Gastrocnemius medialis (tissue), 4 donors: Measurements from ENCODE around the gene MAG. TPM values are rescaled to one million over a fixed set of nuclear protein-coding genes. Genes with fewer than 3 reads are reported as not detected.

Source experiments
- ATAC-seq, 2 donors: fragments of 150-250 bp; one replicate each; pipeline ENCODE4 v1.9.1; 2016
- DNase-seq, 2 donors: peaks; one replicate each; pipeline ENCODE4 v3.0.0-alpha.2; 2019
- H3K27ac ChIP-seq, 4 donors: fragments of 200-600 bp; sonication (generic); 1 replicate in 1 of 4; 2 replicates in 3 of 4; pipeline ENCODE4 v1.5.1; 2016 to 2018; ENCODE audit warnings: mild to moderate bottlenecking in 2 of 4, moderate library complexity in 1 of 4
- H3K27me3 ChIP-seq, 3 donors: fragments of 200-600 bp; sonication (generic) in 2 of 3; 1 replicate in 1 of 3; 2 replicates in 2 of 3; pipeline versions ENCODE4 v1.5.1 to v1.6.0; 2016 to 2019; ENCODE audit warnings: mild to moderate bottlenecking in 1 of 3, moderate library complexity in 1 of 3
- H3K36me3 ChIP-seq, 2 donors: fragments of 200-600 bp; sonication (generic) in 1 of 2; one replicate each; pipeline ENCODE4 v1.5.1; 2017 to 2018
- H3K4me1 ChIP-seq, 2 donors: fragments of 200-600 bp; sonication (generic) in 1 of 2; one replicate each; pipeline ENCODE4 v1.5.1; 2016 to 2017; ENCODE audit warnings: mild to moderate bottlenecking in 2 of 2
- H3K4me3 ChIP-seq, 4 donors: fragments of 200-600 bp; sonication (generic) in 3 of 4; 1 replicate in 1 of 4; 2 replicates in 3 of 4; pipeline ENCODE4 v1.5.1; 2016 to 2019; ENCODE audit warnings: mild to moderate bottlenecking in 2 of 4
- H3K9me3 ChIP-seq, 3 donors: fragments of 200-600 bp; sonication (generic) in 2 of 3; 1 replicate in 1 of 3; 2 replicates in 2 of 3; pipeline ENCODE4 v1.5.1; 2016 to 2019
- CTCF ChIP-seq, 5 experiments: fragments of 450-650 bp in 3 of 5; fragments of 200-600 bp in 2 of 5; sonication (generic) in 2 of 5; IDR thresholded peaks in 4 of 5; conservative IDR thresholded peaks in 1 of 5; 1 replicate in 4 of 5; 2 replicates in 1 of 5; pipeline ENCODE4 v1.5.1; 2016 to 2019; ENCODE audit warnings: antibody characterized with exemption in 5 of 5, mild to moderate bottlenecking in 3 of 5, moderate library complexity in 3 of 5
- POLR2A ChIP-seq, 2 donors: fragments of 450-650 bp; IDR thresholded peaks; one replicate each; pipeline ENCODE4 v1.6.1; 2017; ENCODE audit warnings: antibody characterized with exemption in 2 of 2, mild to moderate bottlenecking in 2 of 2, moderate library complexity in 2 of 2
- in situ Hi-C, 4 donors: fragments of 200-750 bp; cut with MboI; loops; one replicate each; pipeline versions ENCODE4 v1.15.0 to v1.8.0; 2017; ENCODE audit warnings: low sequenced_read_pairs in 4 of 4
- intact Hi-C: fragments of 100-400 bp; cut with DNase I; formaldehyde crosslinking; loops from one replicate; pipeline ENCODE4 v1.15.1; 2023; ENCODE audit warnings: low total_unique reads
- total RNA-seq, 4 donors: library from RNA; depleted of rRNA; stranded (reverse); fragments of >200 nt; gene quantifications; one replicate each; pipeline versions ENCODE4 v1.1.0 to v1.2.3, GENCODE V29; 2016

MAG gene
- total RNA-seq, 4 donors from 2014 or later: 0.24 to 1.5 TPM; not detected in 2

- Histone ChIP-seq H3K36me3 (no peaks in the 10 kb centered on the region), H3K9me3 (no peaks in the 10 kb centered on the region), H3K27ac (no peak overlapping the region), H3K4me1 (peaks cover 8 to 23% of the 10 kb centered on the region in 2 donors), H3K27me3 (peaks cover 0 to 4% (median 2%) of the 10 kb centered on the region in 3 donors), H3K4me3 (no peak overlapping the region)
- in situ Hi-C loops: loop anchor here in 1 of 4 donors (10.0 to 25.0 kb wide), 2 partner anchors 107 to 274 kb away; partner anchors contain the start of gene FXYD5
- intact Hi-C loops: no loop called here
- no peak for DNase-seq
- TF ChIP-seq CTCF (IDR thresholded peaks at IDR 0.05 in 4 of 5, conservative IDR thresholded peaks at IDR 0.05 in 1 of 5) (no peak), POLR2A (IDR thresholded peaks at IDR 0.05) (no peak)
- ATAC-seq: no peak
These were observed 30.4 kb upstream of the MAG start for GRCh38 chr19:35261356-35262100.

- TF ChIP-seq CTCF (IDR thresholded peaks at IDR 0.05 in 4 of 5, conservative IDR thresholded peaks at IDR 0.05 in 1 of 5) (no peak), POLR2A (IDR thresholded peaks at IDR 0.05) (no peak)
- no peak overlapping the region for H3K4me3 ChIP-seq
- in situ Hi-C loops: loop anchor here in 1 of 4 donors (10.0 to 25.0 kb wide), 2 partner anchors 107 to 275 kb away; partner anchors contain the start of gene FXYD5
- H3K4me1 ChIP-seq: peaks cover 11 to 30% of the 10 kb centered on the region in 2 donors
- intact Hi-C loops: no loop called here
- no peaks in the 10 kb centered on the region for H3K9me3 ChIP-seq
- peaks cover 0 to 2% (median 2%) of the 10 kb centered on the region in 3 donors for H3K27me3 ChIP-seq
- DNase-seq: no peak
- no peaks in the 10 kb centered on the region for H3K36me3 ChIP-seq
- ATAC-seq: no peak
- no peak overlapping the region for H3K27ac ChIP-seq
These were observed 29.7 kb upstream of the MAG start for GRCh38 chr19:35262101-35262761.

GRCh38 chr19:35264268-35265125 lies 27.5 kb upstream of the MAG start:
- in situ Hi-C loops: loop anchor here in 1 of 4 donors (10.0 to 25.0 kb wide), 2 partner anchors 110 to 277 kb away; partner anchors contain the start of gene FXYD5
- no peak overlapping the region for H3K4me3 ChIP-seq
- H3K36me3 ChIP-seq: no peaks in the 10 kb centered on the region
- TF ChIP-seq POLR2A (IDR thresholded peaks at IDR 0.05) (no peak), CTCF (IDR thresholded peaks at IDR 0.05 in 4 of 5, conservative IDR thresholded peaks at IDR 0.05 in 1 of 5) (no peak)
- H3K4me1 ChIP-seq: peaks cover 11 to 31% of the 10 kb centered on the region in 2 donors
- intact Hi-C loops: loop anchor here (5.0 kb wide), 5 partner anchors 197 to 673 kb away; partner anchors contain the start of genes COX6B1, HSPB6, LRFN3 and PROSER3
- H3K27me3 ChIP-seq: no peaks in the 10 kb centered on the region
- H3K27ac ChIP-seq: no peak overlapping the region
- DNase-seq (no peak), ATAC-seq (no peak)
- no peaks in the 10 kb centered on the region for H3K9me3 ChIP-seq

- peaks cover 17 to 36% of the 10 kb centered on the region in 2 donors for H3K4me1 ChIP-seq
- no peaks in the 10 kb centered on the region for H3K27me3 ChIP-seq
- H3K36me3 ChIP-seq: peaks cover 0 to 3% of the 10 kb centered on the region in 2 donors
- ATAC-seq (no peak), DNase-seq (peak in 1 of 2 donors; percentile 50)
- no peak overlapping the region for H3K4me3 ChIP-seq
- TF ChIP-seq POLR2A (IDR thresholded peaks at IDR 0.05): no peak
- no peak for TF ChIP-seq CTCF (IDR thresholded peaks at IDR 0.05 in 4 of 5, conservative IDR thresholded peaks at IDR 0.05 in 1 of 5)
- in situ Hi-C loops: loop anchor here in 1 of 4 donors (10.0 to 25.0 kb wide), 2 partner anchors 111 to 278 kb away; partner anchors contain the start of gene FXYD5
- no peaks in the 10 kb centered on the region for H3K9me3 ChIP-seq
- H3K27ac ChIP-seq: peak overlapping the region; percentile 95 to 100 (median 100)
- intact Hi-C loops: loop anchor here (5.0 kb wide), 5 partner anchors 198 to 672 kb away; partner anchors contain the start of genes COX6B1, HSPB6, LRFN3 and PROSER3
These were observed 26.6 kb upstream of the MAG start for GRCh38 chr19:35265126-35265899.
